Stimulated activated CD8-positive, alpha-beta memory T cell treated with anti-CD3 and anti-CD28 coated beads, Interleukin-4, amount 100 ng/mL, for 48 hours (primary cell): Measurements from ENCODE around the gene DMXL1.
A peak's percentile ranks its signal among the peaks of the same experiment; 100 is the strongest.

Source experiments
- DNase-seq: peaks from one replicate; pipeline ENCODE4 v3.0.0-alpha.2; 2020

The DMXL1 gene

GRCh38 chr5:119070828-119071560 lies at the start of gene DMXL1:
Gene DMXL1 (plus strand): TSS chr5:119071087. CDS start chr5:119071570, 483 bp downstream.
- DNase-seq, result peak; percentile 98

- no peak for DNase-seq
These were observed 49.6 kb upstream of the DMXL1 start for GRCh38 chr5:119021149-119021732.

GRCh38 chr5:119022017-119022745 lies 48.7 kb upstream of the DMXL1 start:
- no peak for DNase-seq

- DNase-seq, result no peak
These were observed 48.1 kb upstream of the DMXL1 start for GRCh38 chr5:119022773-119023172.

GRCh38 chr5:119028575-119028974 lies 42.3 kb upstream of the DMXL1 start:
- DNase-seq, result no peak

- DNase-seq, result no peak
These were observed 39.6 kb upstream of the DMXL1 start for GRCh38 chr5:119031011-119031886.

- peak; percentile 35 for DNase-seq
These were observed 39.0 kb upstream of the DMXL1 start for GRCh38 chr5:119031905-119032304.

- DNase-seq, result no peak
These were observed 38.2 kb upstream of the DMXL1 start for GRCh38 chr5:119032656-119033055.

- no peak for DNase-seq
These were observed 37.8 kb upstream of the DMXL1 start for GRCh38 chr5:119033135-119033534.

- no peak for DNase-seq
These were observed 34.7 kb upstream of the DMXL1 start for GRCh38 chr5:119036101-119036762.

GRCh38 chr5:119037496-119038215 lies 33.2 kb upstream of the DMXL1 start:
- no peak for DNase-seq

- no peak for DNase-seq
These were observed 22.6 kb upstream of the DMXL1 start for GRCh38 chr5:119048246-119048645.

GRCh38 chr5:119049824-119050449 lies 20.9 kb upstream of the DMXL1 start:
- DNase-seq, result no peak

GRCh38 chr5:119054101-119054500 lies 16.8 kb upstream of the DMXL1 start:
- no peak for DNase-seq

GRCh38 chr5:119055294-119055693 lies 15.6 kb upstream of the DMXL1 start:
- DNase-seq, result no peak

GRCh38 chr5:119058979-119059529 lies 11.8 kb upstream of the DMXL1 start:
- DNase-seq, result no peak

GRCh38 chr5:119059740-119060255 lies 11.1 kb upstream of the DMXL1 start:
- no peak for DNase-seq

GRCh38 chr5:119063579-119064379 lies 7.1 kb upstream of the DMXL1 start:
- DNase-seq, result no peak

- no peak for DNase-seq
These were observed 3.4 kb upstream of the DMXL1 start for GRCh38 chr5:119067450-119067849.

GRCh38 chr5:119070578-119070827 lies 384 bp upstream of the DMXL1 start:
- DNase-seq, result peak; percentile 86
